Hepatocyte (in vitro differentiated cells): ENCODE data around the gene CHRNA4. TPM values are rescaled to one million over a fixed set of nuclear protein-coding genes. Genes with fewer than 3 reads are reported as not detected.

Source experiments
- DNase-seq: peaks from one replicate; pipeline ENCODE4 v3.0.0-alpha.2; 2016; ENCODE audit warnings: low spot score
- H2AFZ ChIP-seq: fragments of 200-600 bp; sonication (generic); 2 replicates; pipeline ENCODE4 v1.6.0; 2016; ENCODE audit warnings: antibody characterized with exemption, mild to moderate bottlenecking
- H3K27ac ChIP-seq: fragments of 200-600 bp; sonication (generic); 2 replicates; pipeline ENCODE4 v1.5.1; 2016; ENCODE audit warnings: mild to moderate bottlenecking
- H3K27me3 ChIP-seq: fragments of 200-600 bp; sonication (generic); 2 replicates; pipeline ENCODE4 v1.6.1; 2016
- H3K36me3 ChIP-seq: fragments of 200-600 bp; sonication (generic); replicated peaks from 2 replicates; pipeline ENCODE4 v1.5.1; 2016; ENCODE audit warnings: low read depth; ENCODE audit not compliant: insufficient read depth
- H3K4me1 ChIP-seq: fragments of 200-600 bp; sonication (generic); 2 replicates; pipeline ENCODE4 v1.5.1; 2016; ENCODE audit warnings: mild to moderate bottlenecking, moderate library complexity; ENCODE audit not compliant: insufficient read depth
- H3K4me2 ChIP-seq: fragments of 200-600 bp; sonication (generic); 2 replicates; pipeline ENCODE4 v1.6.0; 2016
- H3K4me3 ChIP-seq: fragments of 200-600 bp; sonication (generic); 2 replicates; pipeline ENCODE4 v1.5.1; 2016; ENCODE audit warnings: mild to moderate bottlenecking
- H3K79me2 ChIP-seq: fragments of 200-600 bp; sonication (generic); 2 replicates; pipeline ENCODE4 v1.6.0; 2017; ENCODE audit warnings: mild to moderate bottlenecking
- H3K9me2 ChIP-seq: fragments of 200-600 bp; sonication (generic); replicated peaks from 2 replicates; pipeline ENCODE4 v1.6.0; 2017; ENCODE audit warnings: mild to moderate bottlenecking; ENCODE audit not compliant: insufficient read depth
- H3K9me3 ChIP-seq: fragments of 200-600 bp; sonication (generic); 2 replicates; pipeline ENCODE4 v1.5.1; 2016; ENCODE audit warnings: low read depth, mild to moderate bottlenecking
- H4K20me1 ChIP-seq: fragments of 200-600 bp; sonication (generic); 2 replicates; pipeline ENCODE4 v1.6.0; 2016; ENCODE audit warnings: mild to moderate bottlenecking; ENCODE audit not compliant: insufficient read depth, poor library complexity, severe bottlenecking
- EZH2 ChIP-seq: fragments of 200-600 bp; sonication (generic); IDR thresholded peaks from 2 replicates; pipeline ENCODE4 v1.6.1; 2016; ENCODE audit warnings: antibody characterized with exemption, mild to moderate bottlenecking, borderline replicate concordance
- EZH2phosphoT487 ChIP-seq: fragments of 200-600 bp; sonication (generic); IDR thresholded peaks from one replicate; pipeline ENCODE4 v1.6.1; 2018; ENCODE audit warnings: antibody characterized with exemption, mild to moderate bottlenecking, low read depth, moderate library complexity; ENCODE audit not compliant: unreplicated experiment, severe bottlenecking
- WGBS: methylation state at CpG from one replicate; pipeline ENCODE4 v1.1.6; 2016; ENCODE audit warnings: low lambda C conversion rate; ENCODE audit errors: missing lambda C conversion rate; 5-methylcytosine and 5-hydroxymethylcytosine counted together
- polyA plus RNA-seq: library from polyadenylated mRNA; unstranded; fragments of >200 nt; fragmentation: Nextera tagmentation; extraction: Ambion mirVana; gene quantifications from 2 replicates; pipeline ENCODE4 v1.2.1, GENCODE V29; 2016
- total RNA-seq: library from RNA; depleted of rRNA; stranded (reverse); fragments of >200 nt; gene quantifications from 2 replicates; pipeline ENCODE4 v1.2.3, GENCODE V29; 2014
- TF ChIP-seq, protein P1 (sequence below): fragments of 200-600 bp; sonication (generic); IDR thresholded peaks from 2 replicates; pipeline ENCODE4 v1.5.1; 2016; ENCODE audit warnings: antibody characterized with exemption, mild to moderate bottlenecking; ENCODE audit not compliant: poor library complexity

Gene CHRNA4
- total and polyA plus RNA-seq, 2 experiments from 2014 or later: 0.25 TPM; not detected in 1

DNA sequence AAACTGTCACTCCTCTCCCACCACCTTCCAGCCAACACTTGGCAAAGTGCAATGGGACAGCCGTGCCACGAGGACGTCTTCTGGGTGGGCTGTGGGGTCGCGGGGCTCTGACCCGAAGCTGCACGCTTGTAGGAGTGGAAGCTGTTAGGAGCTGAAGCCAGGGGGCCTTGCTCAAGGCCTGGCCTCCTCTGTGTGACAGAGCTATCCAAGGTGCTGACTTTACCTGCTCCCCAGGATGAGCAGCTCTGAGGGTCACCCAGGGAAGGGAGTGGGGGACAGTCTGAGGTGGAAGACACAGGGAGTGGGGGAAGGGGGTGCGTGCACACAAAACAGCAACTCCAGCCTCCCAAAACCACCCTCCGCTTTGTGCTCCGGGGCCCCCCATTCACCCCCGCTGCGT is 17.5 kb upstream of the CHRNA4 start:
- no peak overlapping the region for H3K4me3 ChIP-seq
- no peak overlapping the region for H3K4me2 ChIP-seq
- no peaks in the 10 kb centered on the region for H3K9me3 ChIP-seq
- no peaks in the 10 kb centered on the region for H3K9me2 ChIP-seq
- TF ChIP-seq EZH2: no peak
- no peak for TF ChIP-seq EZH2phosphoT487
- TF ChIP-seq, protein P1, sequence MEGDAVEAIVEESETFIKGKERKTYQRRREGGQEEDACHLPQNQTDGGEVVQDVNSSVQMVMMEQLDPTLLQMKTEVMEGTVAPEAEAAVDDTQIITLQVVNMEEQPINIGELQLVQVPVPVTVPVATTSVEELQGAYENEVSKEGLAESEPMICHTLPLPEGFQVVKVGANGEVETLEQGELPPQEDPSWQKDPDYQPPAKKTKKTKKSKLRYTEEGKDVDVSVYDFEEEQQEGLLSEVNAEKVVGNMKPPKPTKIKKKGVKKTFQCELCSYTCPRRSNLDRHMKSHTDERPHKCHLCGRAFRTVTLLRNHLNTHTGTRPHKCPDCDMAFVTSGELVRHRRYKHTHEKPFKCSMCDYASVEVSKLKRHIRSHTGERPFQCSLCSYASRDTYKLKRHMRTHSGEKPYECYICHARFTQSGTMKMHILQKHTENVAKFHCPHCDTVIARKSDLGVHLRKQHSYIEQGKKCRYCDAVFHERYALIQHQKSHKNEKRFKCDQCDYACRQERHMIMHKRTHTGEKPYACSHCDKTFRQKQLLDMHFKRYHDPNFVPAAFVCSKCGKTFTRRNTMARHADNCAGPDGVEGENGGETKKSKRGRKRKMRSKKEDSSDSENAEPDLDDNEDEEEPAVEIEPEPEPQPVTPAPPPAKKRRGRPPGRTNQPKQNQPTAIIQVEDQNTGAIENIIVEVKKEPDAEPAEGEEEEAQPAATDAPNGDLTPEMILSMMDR: no peak
- WGBS: 77% methylated on average over 11 of the region's 12 CpGs
- peaks cover 13% of the 10 kb centered on the region for H3K4me1 ChIP-seq
- no peak overlapping the region for H3K27ac ChIP-seq
- H3K79me2 ChIP-seq: no peaks in the 10 kb centered on the region
- no peaks in the 10 kb centered on the region for H3K36me3 ChIP-seq
- H3K27me3 ChIP-seq: no peaks in the 10 kb centered on the region
- DNase-seq: peak; percentile 45
- H2AFZ ChIP-seq: no peak overlapping the region
- no peaks in the 10 kb centered on the region for H4K20me1 ChIP-seq

DNA sequence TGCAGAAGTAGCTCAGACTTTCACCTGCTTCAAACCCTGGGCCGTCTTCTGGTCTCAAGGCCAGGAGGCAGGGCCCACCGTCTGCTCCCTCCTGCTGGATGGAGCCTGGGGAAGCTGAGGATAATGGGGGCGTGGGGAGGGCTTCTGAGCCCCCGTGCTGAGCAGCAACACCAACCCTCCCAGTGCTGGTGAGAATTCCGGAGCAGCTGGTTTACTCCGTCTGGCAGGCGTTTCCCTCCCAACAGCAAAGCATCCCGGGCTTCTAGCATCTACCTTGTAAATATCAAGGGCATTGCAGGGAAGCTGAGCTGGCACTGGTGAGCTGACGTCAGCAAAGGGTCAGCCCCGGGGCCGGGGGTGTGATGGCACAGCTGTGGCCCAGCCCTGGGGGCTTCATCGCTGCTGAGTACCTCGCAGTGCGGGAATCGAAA is 16.8 kb upstream of the CHRNA4 start:
- WGBS: 54% methylated on average over 15 of the region's 15 CpGs
- Histone ChIP-seq H3K36me3 (no peaks in the 10 kb centered on the region), H4K20me1 (no peaks in the 10 kb centered on the region), H3K27ac (no peak overlapping the region), H3K9me3 (no peaks in the 10 kb centered on the region), H3K9me2 (no peaks in the 10 kb centered on the region), H3K4me3 (no peak overlapping the region), H3K27me3 (no peaks in the 10 kb centered on the region), H3K4me1 (peaks cover 13% of the 10 kb centered on the region), H3K79me2 (no peaks in the 10 kb centered on the region), H3K4me2 (no peak overlapping the region), H2AFZ (no peak overlapping the region)
- TF ChIP-seq EZH2: no peak
- no peak for TF ChIP-seq EZH2phosphoT487
- TF ChIP-seq, protein P1: no peak
- DNase-seq: no peak

DNA sequence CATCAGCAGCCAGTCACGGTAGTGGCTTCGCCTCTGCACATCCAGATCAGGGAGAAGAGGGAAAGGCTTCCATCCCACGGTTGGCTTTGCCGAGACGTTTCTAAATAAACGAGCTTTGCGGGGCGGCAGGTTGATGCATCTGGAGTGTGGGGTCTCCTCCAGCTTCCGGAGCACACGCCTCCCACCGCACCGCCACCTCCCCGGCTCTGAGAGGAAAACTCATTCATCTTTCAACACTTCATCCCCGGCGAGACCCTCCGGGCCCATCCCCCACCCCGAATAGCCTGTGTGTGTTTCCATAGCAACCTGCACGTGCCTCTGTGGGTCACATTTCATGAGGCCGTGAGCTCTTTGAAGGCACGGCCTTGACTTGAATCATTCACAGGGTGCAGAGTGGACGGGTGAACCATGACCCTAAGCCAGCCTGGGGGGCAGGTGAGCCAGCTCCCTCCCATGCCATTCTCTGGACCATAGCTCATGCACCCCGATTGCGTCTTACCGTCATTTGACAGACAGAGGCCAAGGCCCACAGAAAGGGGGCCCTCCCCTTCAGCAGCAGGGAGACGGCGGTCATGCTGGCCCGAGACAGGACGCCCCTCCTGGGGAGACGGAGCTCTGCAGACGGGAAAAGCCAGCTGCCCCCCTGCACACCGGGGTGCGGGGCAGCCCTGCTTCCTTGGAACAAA is 16.2 kb upstream of the CHRNA4 start:
- H3K79me2 ChIP-seq: no peaks in the 10 kb centered on the region
- H2AFZ ChIP-seq: no peak overlapping the region
- peaks cover 13% of the 10 kb centered on the region for H3K4me1 ChIP-seq
- H3K36me3 ChIP-seq: no peaks in the 10 kb centered on the region
- H3K9me3 ChIP-seq: no peaks in the 10 kb centered on the region
- H3K27ac ChIP-seq: no peak overlapping the region
- TF ChIP-seq, protein P1: no peak
- TF ChIP-seq EZH2phosphoT487 (no peak), EZH2 (no peak)
- no peak overlapping the region for H3K4me2 ChIP-seq
- 33% methylated on average over 32 of the region's 32 CpGs for WGBS
- DNase-seq: peak; percentile 33
- no peak overlapping the region for H3K4me3 ChIP-seq
- no peaks in the 10 kb centered on the region for H4K20me1 ChIP-seq
- H3K9me2 ChIP-seq: no peaks in the 10 kb centered on the region
- no peaks in the 10 kb centered on the region for H3K27me3 ChIP-seq
